T-helper 2 cell treated with Interferon-gamma antibody and Interleukin-4, amounts not matched to agents 100 ng/mL and 5 ng/mL, for 36 hours (primary cell): ENCODE measurements around the gene GATC. TPM values are rescaled to one million over a fixed set of nuclear protein-coding genes. Genes with fewer than 3 reads are reported as not detected.
"Not testable (repeated sequence)": the region's sequence is repeated elsewhere in the genome, so short reads cannot be mapped to it uniquely, and the experiment has no call there.

Experiments
- intact Hi-C: fragments of 100-400 bp; cut with micrococcal nuclease; formaldehyde crosslinking; loops from one replicate; pipeline ENCODE4 v1.15.1; 2023
- total RNA-seq: library from RNA; stranded (reverse); gene quantifications from 2 replicates; pipeline ENCODE4 v1.2.3, GENCODE V29; 2022

The GATC gene
- total RNA-seq, 1 donor from 2014 or later: 29.0 TPM

- intact Hi-C loops: loop anchor here (10.0 kb wide), 1 partner anchor 318 kb away; the partner anchor contains the start of gene RAB35
Observed at GRCh38 chr12:120432772-120433525, 13.3 kb upstream of the GATC start.

- intact Hi-C loops: loop anchor here (1.0 to 10.0 kb wide), 10 partner anchors 8 to 323 kb away; partner anchors contain the start of genes COQ5, DYNLL1, GATC and POP5
Observed at GRCh38 chr12:120437735-120438494, 8.3 kb upstream of the GATC start, which contains the start of gene COX6A1. TSS of gene COX6A1 (plus strand) at chr12:120438113. CDS start at chr12:120438127, 14 bp downstream.

GRCh38 chr12:120438495-120439198, 7.6 kb upstream of the GATC start:
- intact Hi-C loops: loop anchor here (1.0 to 10.0 kb wide), 10 partner anchors 8 to 324 kb away; partner anchors contain the start of genes COQ5, DYNLL1, GATC and POP5

GRCh38 chr12:120439646-120440247, 6.5 kb upstream of the GATC start:
- intact Hi-C loops: loop anchor here (2.0 to 10.0 kb wide), 6 partner anchors 57 to 325 kb away; partner anchors contain the start of genes COQ5, DYNLL1, RAB35 and RNU4-1

- intact Hi-C loops: no loop called here
Observed at GRCh38 chr12:120444676-120445075, 1.6 kb upstream of the GATC start.

- intact Hi-C loops: loop anchor here (1.0 kb wide), 2 partner anchors 9 to 239 kb away; partner anchors contain the start of gene COX6A1
Observed at GRCh38 chr12:120446844-120447178, 567 bp downstream of the GATC start.

- intact Hi-C loops: no loop called here
Observed at GRCh38 chr12:120447992-120448391, 1.7 kb downstream of the GATC start.

- intact Hi-C loops: not testable (repeated sequence)
Observed at GRCh38 chr12:120452524-120452923, 6.3 kb downstream of the GATC start.

GRCh38 chr12:120453060-120453750, 7.0 kb downstream of the GATC start:
- intact Hi-C loops: no loop called here

- intact Hi-C loops: loop anchor here (2.0 kb wide), 1 partner anchor 15 kb away; the partner anchor contains the start of gene SRSF9
Observed at GRCh38 chr12:120453977-120454376, 7.7 kb downstream of the GATC start.

GRCh38 chr12:120455302-120455701, 9.1 kb downstream of the GATC start:
- intact Hi-C loops: loop anchor here (2.0 kb wide), 1 partner anchor 13 kb away; the partner anchor contains the start of gene SRSF9

- intact Hi-C loops: no loop called here
Observed at GRCh38 chr12:120457133-120457532, 10.9 kb downstream of the GATC start.

- intact Hi-C loops: no loop called here
Observed at GRCh38 chr12:120460157-120460556, 13.9 kb downstream of the GATC start.

GRCh38 chr12:120462099-120462640, 15.9 kb downstream of the GATC start:
- intact Hi-C loops: no loop called here

- intact Hi-C loops: no loop called here
Observed at GRCh38 chr12:120463712-120464111, 17.5 kb downstream of the GATC start.

GRCh38 chr12:120465756-120466155, 19.5 kb downstream of the GATC start:
- intact Hi-C loops: loop anchor here (5.0 kb wide), 1 partner anchor 222 kb away; the partner anchor contains the start of gene MLEC

- intact Hi-C loops: loop anchor here (5.0 kb wide), 1 partner anchor 221 kb away; the partner anchor contains the start of gene MLEC
Observed at GRCh38 chr12:120466560-120467315, 20.5 kb downstream of the GATC start.

GRCh38 chr12:120467439-120467838, 21.2 kb downstream of the GATC start:
- intact Hi-C loops: loop anchor here (5.0 kb wide), 1 partner anchor 220 kb away; the partner anchor contains the start of gene MLEC

GRCh38 chr12:120468325-120468820, 22.1 kb downstream of the GATC start:
- intact Hi-C loops: loop anchor here (2.0 to 5.0 kb wide), 2 partner anchors 14 to 219 kb away; partner anchors contain the start of gene MLEC
